GM12864 (cell line): ENCODE results near the gene DISP3.

Experiments
- DNase-seq: peaks from one replicate; pipeline ENCODE4 v3.0.0-alpha.2; 2011; ENCODE audit warnings: low read depth
- H3K4me3 ChIP-seq: 2 replicates; pipeline ENCODE4 v1.5.1; 2011; ENCODE audit warnings: mild to moderate bottlenecking, low read depth, low read length, control low read depth
- CTCF ChIP-seq: IDR thresholded peaks from 2 replicates; pipeline ENCODE4 v1.5.1; 2011; ENCODE audit warnings: low read depth, mild to moderate bottlenecking, moderate library complexity, low read length, control low read depth, inconsistent platforms; ENCODE audit errors: missing control alignments

DISP3 gene

DNA sequence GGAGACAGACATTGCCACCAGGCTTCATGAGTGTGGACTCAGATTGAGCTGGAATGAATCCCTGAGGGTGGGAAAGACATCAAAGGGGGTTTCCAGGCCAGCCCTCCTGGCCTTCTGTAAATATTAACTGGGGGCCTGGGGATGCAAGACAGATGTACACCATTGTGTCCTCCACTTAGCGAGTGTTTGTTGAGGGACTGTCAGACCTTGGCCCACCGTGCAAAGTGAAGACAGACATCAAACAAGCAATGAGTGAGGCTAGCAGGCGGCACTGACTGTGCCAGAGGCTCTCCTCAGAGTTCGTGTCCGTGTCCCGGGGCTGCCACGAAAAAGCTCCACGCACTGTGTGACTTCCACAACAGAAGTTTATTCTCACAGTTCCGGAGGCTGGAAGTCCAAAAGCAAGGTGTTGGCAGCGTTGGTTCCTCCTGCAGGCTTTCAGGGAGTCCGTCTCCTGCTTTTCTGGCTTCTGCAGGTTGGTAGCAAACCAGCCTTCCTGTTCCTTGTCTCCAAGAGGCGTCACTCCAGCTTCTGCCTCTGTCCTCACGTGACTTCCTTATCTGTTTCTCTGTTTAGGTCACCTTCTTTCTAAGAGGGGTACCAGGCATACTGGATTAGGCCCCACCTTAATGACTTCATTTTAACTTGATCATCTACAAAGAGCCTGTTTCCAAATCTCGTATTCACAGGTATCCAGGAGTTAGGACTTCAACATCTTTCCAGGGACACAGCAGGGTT, 59.1 kb downstream of the DISP3 start:
- H3K4me3 ChIP-seq, result no peak overlapping the region
- no peak for DNase-seq
- no peak for TF ChIP-seq CTCF

DNA sequence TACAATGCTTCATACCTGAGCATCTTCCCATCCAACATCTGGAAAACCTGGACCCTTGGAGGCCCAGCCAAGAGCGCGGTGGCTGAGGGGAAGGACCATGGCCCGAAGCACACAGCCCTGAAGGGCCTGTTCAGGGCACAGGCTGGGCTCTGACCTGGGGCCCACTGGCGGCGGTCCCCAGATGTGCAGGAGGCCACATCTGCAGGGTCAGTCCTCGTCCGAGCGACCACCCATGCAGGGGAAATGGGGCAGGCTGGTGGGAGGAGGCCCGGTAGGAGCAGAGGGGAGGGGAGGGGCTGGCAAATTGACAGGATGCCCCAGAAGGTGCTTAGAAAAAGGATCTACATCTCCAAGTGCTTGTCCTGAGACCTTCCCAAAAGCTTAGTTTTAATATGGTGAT, 59.9 kb downstream of the DISP3 start:
- TF ChIP-seq CTCF, result no peak
- H3K4me3 ChIP-seq, result no peak overlapping the region
- DNase-seq, result no peak

- no peak for TF ChIP-seq CTCF
- H3K4me3 ChIP-seq, result no peak overlapping the region
- no peak for DNase-seq
Measured at GRCh38 chr1:11539850-11540772, 61.2 kb downstream of the DISP3 start.

GRCh38 chr1:11540773-11541160, 61.8 kb downstream of the DISP3 start:
- DNase-seq, result no peak
- no peak for TF ChIP-seq CTCF
- H3K4me3 ChIP-seq, result no peak overlapping the region

DNA sequence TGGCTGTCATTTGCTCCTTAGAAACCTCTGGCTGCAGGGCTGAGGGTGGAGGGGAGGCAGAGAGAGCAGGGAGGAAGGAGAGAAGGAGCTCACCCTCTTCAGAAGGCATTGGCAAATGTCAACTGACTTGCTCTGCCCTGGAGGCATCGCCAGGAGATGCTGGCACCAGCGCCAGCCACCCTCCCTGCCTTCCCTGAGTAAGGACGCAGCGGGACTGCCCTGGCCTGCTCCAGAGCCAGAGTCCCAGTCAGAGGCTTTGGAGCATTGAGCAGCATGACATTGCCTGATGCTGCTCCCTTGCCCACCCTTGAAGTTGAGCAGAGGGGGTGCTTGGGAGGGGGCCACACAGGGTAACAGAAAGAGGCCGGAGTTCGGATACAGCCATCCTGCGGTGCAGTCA, 62.3 kb downstream of the DISP3 start:
- no peak overlapping the region for H3K4me3 ChIP-seq
- TF ChIP-seq CTCF, result no peak
- DNase-seq, result no peak

DNA sequence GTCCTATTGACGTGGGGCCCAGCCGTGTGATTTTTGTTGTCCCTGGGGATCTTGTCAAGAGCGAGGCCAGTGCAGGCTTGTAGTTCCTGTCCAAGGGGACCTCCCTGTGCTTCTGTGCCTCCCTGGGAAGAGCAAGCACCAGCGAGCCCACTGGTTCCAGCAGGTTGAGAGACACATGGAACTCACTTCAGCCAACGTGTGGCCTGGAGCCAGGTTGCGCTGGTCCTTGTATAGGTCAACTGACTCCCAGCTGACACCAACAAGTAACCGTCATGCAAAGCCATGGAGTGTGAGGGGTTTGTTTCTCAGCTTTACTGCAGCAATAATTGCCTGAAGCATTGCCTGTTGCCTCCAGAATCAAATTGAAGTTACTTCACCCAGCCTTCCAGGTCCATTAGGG, 63.0 kb downstream of the DISP3 start:
- no peak for TF ChIP-seq CTCF
- no peak overlapping the region for H3K4me3 ChIP-seq
- DNase-seq, result no peak
